Measurements from ENCODE around the gene SCGB1A1. TPM values are rescaled to one million over a fixed set of nuclear protein-coding genes. Genes with fewer than 3 reads are reported as not detected.

Gene SCGB1A1
- total RNA-seq, 1 donor from 2014 or later = not detected

DNA sequence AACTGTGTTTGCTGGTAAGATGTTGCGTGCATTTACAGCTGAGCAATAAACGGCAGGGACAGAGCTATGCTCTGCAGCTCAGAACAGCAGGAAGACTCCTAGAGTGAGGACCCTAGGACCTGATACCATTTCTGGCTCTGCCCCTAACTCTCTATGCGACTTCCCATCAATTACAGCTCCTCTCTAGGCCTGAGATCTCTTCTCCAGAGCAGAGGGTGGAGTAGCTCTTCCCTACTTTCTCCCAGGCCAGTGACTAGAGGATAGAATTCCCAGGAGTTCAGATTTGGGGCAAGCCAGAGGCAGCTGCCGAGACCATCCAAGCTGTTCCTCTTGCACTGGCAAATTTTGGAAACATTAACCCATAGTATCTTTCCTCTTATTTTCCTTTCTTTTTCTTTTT is 12.8 kb upstream of the SCGB1A1 start:
- DNase-seq (ENCODE audit: low read depth, low spot score) = no peak
- Mint-ChIP-seq H3K4me1 (no peaks in the 10 kb centered on the region), H3K27ac (ENCODE audit: unreplicated experiment) (no peak overlapping the region), H3K9me3 (no peaks in the 10 kb centered on the region), H3K27me3 (ENCODE audit: low read depth) (no peaks in the 10 kb centered on the region), H3K4me3 (no peak overlapping the region), H3K36me3 (ENCODE audit: low read depth) (no peaks in the 10 kb centered on the region)
- TF ChIP-seq, protein P1, sequence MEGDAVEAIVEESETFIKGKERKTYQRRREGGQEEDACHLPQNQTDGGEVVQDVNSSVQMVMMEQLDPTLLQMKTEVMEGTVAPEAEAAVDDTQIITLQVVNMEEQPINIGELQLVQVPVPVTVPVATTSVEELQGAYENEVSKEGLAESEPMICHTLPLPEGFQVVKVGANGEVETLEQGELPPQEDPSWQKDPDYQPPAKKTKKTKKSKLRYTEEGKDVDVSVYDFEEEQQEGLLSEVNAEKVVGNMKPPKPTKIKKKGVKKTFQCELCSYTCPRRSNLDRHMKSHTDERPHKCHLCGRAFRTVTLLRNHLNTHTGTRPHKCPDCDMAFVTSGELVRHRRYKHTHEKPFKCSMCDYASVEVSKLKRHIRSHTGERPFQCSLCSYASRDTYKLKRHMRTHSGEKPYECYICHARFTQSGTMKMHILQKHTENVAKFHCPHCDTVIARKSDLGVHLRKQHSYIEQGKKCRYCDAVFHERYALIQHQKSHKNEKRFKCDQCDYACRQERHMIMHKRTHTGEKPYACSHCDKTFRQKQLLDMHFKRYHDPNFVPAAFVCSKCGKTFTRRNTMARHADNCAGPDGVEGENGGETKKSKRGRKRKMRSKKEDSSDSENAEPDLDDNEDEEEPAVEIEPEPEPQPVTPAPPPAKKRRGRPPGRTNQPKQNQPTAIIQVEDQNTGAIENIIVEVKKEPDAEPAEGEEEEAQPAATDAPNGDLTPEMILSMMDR (conservative IDR thresholded peaks at IDR 0.05) = no peak

GRCh38 chr11:62409831-62410230 is 9.0 kb upstream of the SCGB1A1 start:
- Mint-ChIP-seq H3K4me1 (no peaks in the 10 kb centered on the region), H3K27ac (ENCODE audit: unreplicated experiment) (no peak overlapping the region), H3K36me3 (ENCODE audit: low read depth) (no peaks in the 10 kb centered on the region), H3K9me3 (no peaks in the 10 kb centered on the region), H3K4me3 (no peak overlapping the region), H3K27me3 (ENCODE audit: low read depth) (no peaks in the 10 kb centered on the region)
- DNase-seq (ENCODE audit: low read depth, low spot score) = no peak
- TF ChIP-seq, protein P1 (conservative IDR thresholded peaks at IDR 0.05) = no peak

DNA sequence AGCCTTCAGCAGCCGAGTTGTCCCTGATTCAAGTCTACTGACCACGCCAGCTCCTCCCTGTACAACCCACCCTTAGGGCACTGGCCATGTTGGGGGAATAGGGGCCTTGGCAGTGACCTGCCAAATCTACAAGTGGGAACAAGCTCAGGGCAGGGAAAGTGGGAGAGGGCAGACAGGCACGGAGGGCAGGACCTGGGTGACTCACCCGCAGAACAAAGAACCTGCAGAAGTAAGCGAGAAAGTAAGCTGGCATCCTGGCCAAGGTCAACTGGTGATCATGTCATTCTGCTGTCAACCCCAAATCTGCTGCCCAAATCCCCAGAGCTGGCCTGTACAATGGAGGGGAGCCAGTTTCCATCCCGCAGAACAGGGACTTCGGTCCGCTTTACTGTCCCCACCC is 7.9 kb upstream of the SCGB1A1 start:
- H3K36me3 Mint-ChIP-seq (ENCODE audit: low read depth) = no peaks in the 10 kb centered on the region
- TF ChIP-seq, protein P1 (conservative IDR thresholded peaks at IDR 0.05) = no peak
- H3K27ac Mint-ChIP-seq (ENCODE audit: unreplicated experiment) = no peak overlapping the region
- H3K4me3 Mint-ChIP-seq = no peak overlapping the region
- H3K27me3 Mint-ChIP-seq (ENCODE audit: low read depth) = no peaks in the 10 kb centered on the region
- H3K4me1 Mint-ChIP-seq = no peaks in the 10 kb centered on the region
- no peaks in the 10 kb centered on the region for H3K9me3 Mint-ChIP-seq
- no peak for DNase-seq (ENCODE audit: low read depth, low spot score)

- DNase-seq (ENCODE audit: low read depth, low spot score) = no peak
- H3K4me3 Mint-ChIP-seq = no peak overlapping the region
- H3K36me3 Mint-ChIP-seq (ENCODE audit: low read depth) = no peaks in the 10 kb centered on the region
- no peaks in the 10 kb centered on the region for H3K9me3 Mint-ChIP-seq
- H3K27ac Mint-ChIP-seq (ENCODE audit: unreplicated experiment) = no peak overlapping the region
- TF ChIP-seq, protein P1 (conservative IDR thresholded peaks at IDR 0.05) = no peak
- H3K4me1 Mint-ChIP-seq = peaks cover 4% of the 10 kb centered on the region
- no peaks in the 10 kb centered on the region for H3K27me3 Mint-ChIP-seq (ENCODE audit: low read depth)
Observed at GRCh38 chr11:62411524-62411923, 7.3 kb upstream of the SCGB1A1 start.

DNA sequence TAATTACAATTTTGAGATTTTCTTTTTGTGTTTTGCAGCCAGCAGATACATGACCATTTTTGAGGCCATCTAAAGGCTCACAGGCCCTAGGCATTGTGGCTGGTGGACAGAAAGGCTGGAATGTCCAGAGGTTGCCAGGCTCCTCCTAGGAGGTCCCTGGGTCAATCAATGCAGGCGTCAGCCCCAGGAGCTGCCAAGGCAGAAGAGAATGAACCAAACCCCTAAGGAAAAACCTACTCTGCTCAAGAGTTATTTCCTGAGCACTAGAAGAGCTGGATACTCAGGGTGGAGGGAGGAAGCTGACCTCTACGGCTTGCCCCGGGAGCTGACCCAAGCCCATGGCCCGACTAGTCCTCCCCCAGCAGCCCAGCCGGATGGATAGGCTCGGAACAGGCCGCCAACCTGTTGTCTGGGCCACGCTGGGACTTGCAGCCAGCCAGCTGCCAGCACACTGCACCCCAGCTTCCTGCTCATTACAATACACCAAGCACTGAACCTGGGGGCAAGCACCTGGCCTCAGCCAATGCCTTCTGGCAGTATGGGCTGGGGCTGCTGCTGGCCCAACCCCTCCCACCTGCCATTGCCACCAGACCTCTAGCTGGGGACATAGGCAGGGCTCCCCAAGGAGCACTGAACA is 5.7 kb upstream of the SCGB1A1 start:
- TF ChIP-seq, protein P1 (conservative IDR thresholded peaks at IDR 0.05) = no peak
- no peaks in the 10 kb centered on the region for H3K9me3 Mint-ChIP-seq
- H3K27ac Mint-ChIP-seq (ENCODE audit: unreplicated experiment) = no peak overlapping the region
- no peak for DNase-seq (ENCODE audit: low read depth, low spot score)
- H3K36me3 Mint-ChIP-seq (ENCODE audit: low read depth) = no peaks in the 10 kb centered on the region
- H3K4me3 Mint-ChIP-seq = no peak overlapping the region
- H3K27me3 Mint-ChIP-seq (ENCODE audit: low read depth) = no peaks in the 10 kb centered on the region
- peaks cover 9% of the 10 kb centered on the region for H3K4me1 Mint-ChIP-seq
